CD4-positive, alpha-beta T cell treated with Interleukin-15 for 1 hour (primary cell): ENCODE data around the gene BANK1.

Experiments used
- DNase-seq: peaks from one replicate; pipeline ENCODE4 v3.0.0-alpha.2; 2020

Gene BANK1

DNA sequence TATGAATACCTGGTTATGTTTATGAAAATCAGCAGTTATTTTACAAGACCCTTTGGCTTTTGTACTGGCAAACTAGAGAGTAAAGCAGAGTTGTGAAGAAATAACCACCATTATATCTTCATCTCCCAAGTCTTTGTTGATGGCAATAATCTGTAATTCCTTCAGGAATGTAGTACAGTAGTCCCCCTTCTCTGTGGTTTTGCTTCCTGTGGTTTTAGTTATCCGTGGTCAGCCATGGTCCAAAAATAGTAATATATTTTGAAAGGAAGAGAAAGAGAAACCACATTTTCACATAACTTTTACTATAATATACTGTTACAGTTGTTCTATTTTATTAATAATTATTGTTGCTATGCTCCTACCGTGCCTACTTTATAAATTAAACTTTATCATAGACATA is 27.8 kb downstream of the BANK1 start:
- DNase-seq: no peak

DNA sequence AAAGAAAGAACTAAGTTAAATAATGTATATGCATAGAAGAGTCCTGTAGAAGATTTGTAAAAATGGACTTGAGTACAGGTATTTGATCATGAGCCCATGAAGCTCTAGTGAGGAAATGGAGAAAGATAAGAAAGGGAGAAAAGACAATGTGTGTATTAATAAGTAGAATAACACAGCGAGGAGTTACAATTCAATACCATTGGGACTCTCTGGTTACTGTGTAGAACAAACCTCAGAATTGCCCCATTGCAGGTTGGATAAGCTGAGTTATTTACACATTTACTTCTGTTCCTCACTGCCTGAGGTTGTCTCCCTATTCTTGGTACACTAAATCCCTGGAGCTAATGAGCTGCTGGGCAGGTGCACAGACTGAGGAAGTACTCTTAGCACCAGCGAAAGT is 33.3 kb downstream of the BANK1 start:
- DNase-seq: no peak

DNA sequence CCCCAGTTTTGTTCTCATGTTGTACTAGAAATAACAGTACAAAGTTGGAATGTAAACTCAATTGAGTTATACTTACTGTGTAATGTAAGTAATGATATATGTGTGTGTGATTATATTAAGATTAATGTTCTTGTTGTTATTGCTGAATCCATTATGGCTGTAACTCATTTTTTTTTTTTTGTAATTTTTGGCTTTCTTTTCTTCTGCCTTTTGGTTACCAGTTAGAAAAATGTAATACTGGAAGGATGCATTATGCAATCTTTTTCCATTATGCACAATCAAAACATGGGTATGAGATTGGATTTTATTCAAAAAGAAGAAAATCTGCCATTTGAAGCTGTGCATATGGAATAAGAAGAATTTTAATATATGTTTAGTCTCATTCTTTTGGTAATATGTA is 34.0 kb downstream of the BANK1 start:
- DNase-seq: no peak

DNA sequence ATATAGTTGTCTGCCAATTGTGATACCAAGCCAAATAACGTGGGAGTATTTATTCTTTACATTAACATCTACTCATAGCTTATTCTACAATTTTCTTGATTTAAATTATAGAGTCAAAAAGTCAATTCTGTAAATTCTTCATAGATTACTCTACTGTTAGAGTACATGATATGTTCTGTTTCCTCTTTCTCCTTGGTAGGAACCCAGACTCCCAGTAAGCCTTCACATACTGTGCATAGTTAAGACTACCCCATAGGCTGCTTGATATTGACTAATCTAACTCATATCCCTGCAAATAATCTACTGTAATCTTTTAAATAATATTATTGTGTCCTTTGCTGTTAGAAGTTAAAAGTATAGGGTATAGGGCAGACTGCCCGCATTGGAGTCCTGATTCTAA is 35.4 kb downstream of the BANK1 start:
- DNase-seq: no peak

DNA sequence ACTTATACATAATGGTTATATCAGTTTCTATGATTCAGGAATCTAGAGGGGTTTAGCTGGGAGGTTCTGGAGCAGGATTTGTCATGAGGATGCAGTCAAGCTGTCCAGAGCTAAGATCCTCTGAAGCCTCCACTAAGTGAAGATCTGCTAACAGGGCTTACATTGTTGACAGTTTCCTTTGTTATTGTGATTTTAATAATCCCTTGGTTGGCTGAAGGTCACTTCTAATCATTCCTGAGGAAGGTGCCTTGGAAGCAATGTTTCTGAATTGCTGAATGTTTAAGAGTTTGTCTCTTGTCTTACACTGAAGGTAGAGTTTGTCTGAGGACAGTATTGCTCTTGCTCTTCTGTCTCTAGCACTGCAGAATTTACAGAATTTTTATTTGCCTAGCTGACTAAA is 41.3 kb downstream of the BANK1 start:
- DNase-seq: no peak

DNA sequence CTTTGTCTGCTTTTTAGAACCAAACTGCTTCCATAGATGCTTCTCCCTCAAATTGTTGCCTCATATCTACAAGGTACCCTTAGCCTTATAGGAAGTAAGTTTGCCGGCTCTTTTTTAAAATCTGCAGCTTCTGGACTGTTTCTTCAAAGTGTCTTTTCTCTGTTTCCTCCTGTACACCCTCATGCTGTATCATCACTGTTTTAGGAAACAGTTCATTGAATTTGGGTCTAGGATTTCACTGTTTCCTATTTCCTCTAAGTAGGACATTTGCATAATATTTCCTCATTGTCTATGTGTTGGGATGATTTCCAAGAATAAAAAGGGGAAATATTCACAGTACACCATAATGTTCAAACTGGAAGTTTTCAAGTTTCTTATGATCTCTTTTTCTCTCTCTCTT is 43.0 kb downstream of the BANK1 start:
- DNase-seq: no peak

DNA sequence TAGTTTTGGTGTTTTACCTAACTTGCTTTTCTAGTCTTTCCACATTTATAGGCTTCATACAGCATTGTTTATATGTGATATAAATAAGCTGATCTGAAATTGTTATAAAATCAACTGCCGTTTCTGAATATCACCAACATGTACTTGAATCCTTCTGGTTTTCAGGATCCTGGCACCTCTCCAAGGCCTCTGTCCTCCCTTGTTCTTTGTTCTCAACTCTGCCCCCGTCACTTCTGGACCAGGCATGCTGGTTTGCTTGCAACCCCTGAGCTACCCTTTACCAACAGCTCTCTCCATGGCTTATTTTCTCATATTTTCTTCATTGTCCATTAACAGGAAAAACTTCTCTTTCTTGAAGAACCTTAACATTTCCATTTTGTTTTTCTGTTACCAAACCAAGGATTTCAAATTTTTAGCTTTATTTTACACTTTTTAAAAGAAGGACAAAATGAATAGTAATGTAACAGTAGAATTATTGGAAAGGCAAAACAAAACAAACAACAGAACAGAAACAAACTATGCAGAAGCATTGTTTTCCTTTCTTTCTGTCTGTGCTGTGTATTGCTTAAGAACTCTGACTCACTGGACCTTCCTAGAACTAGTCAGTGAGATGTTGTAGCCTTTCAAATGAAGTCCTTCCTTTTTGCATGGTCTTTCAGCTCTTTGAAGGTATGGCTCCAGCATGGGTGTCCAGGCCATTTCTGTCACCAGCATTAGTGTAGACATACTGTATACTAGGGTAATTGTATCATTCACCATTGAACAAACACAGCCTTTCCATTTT is 44.8 kb downstream of the BANK1 start:
- no peak for DNase-seq

DNA sequence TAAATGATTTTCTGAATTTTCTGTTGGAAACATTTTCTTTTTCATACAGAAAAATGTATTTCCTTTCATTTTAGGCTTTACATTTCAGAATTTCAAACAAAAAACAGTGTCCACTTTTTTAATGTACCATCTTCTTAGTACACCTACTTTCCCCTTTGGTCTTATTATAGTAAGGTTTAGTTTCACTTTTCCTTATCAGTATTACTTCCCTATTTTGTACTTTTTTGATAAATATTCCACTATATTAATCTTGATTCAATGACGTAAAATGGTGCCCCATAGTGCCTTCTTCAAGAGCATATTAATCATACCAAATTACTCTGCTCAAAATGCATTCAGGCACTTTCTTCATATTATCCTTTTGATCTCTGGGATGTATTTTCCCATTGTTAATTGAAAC is 52.5 kb downstream of the BANK1 start:
- DNase-seq: no peak

DNA sequence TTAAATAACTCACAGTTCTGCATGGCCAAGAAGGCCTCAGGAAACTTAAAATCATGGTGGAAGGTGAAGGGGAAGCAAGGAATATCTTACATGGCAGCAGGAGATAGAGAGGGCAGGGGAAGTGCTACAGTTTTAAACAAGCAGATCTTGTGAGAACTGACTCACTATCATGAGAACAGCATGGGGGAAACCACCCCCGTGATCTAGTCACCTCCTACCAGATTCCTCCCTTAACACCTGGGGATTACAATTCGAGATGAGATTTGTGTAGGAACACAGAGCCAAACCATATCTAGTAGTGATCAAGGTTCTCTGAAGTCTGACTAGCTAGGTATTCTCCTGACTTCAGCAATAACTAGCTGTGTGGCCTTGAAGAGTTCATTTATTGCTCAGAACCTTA is 56.0 kb downstream of the BANK1 start:
- no peak for DNase-seq

DNA sequence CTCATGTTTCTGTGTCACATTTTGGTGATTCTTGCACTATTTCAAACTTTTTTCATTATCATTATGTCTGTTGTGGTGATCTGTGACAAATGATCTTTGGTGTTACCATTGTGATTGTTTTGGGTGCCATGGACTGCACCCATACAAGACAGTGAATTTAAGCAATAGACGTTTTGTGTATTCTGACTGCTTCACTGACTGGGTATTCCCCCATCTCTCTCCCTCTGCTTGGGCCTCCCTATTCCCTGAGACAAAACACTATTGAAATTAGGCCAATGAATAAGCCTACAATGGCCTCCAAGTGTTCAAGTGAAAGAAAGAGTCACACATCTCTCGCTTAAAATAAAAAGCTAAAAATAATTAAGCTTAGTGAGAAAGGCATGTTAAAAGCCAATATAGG is 60.2 kb downstream of the BANK1 start:
- no peak for DNase-seq

DNA sequence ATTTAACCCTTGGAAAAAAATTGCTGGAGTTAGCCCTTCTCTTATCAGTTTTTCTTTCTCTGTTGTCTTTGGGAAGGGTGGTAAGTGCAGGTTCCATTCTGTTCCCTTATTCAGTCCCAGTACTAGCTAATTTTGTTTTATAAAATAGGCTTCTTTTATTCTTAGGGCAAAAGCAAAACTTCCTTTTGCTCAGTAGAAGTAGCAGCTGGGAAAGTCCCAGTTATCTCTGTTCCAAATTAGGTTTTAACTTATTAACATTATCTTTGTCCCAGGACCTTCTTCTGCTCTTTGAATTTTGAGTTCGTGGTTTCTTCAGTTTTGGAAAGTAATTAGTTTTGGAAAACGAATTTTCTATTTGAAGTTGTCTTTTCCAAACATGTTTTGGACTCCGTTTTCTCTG is 61.1 kb downstream of the BANK1 start:
- DNase-seq: no peak

DNA sequence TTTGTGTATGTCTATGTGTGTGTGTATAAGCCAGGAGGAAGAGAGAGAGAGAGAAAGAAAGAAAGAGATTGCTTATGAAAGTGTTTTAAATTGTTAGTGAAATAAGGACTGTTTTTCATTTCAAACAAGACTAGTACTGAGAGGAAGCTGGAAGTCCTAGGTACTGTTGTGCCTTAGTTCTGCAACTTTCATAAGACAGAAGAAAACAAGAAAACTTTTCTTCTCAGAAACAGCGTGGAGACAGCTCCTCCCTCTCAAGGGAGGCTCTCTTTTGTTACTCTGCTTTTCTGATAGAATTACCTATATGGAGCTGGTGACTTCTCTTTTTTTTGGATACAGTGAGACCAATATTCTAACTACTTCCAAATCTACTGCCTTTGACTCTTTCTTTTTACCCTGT is 62.5 kb downstream of the BANK1 start:
- no peak for DNase-seq

DNA sequence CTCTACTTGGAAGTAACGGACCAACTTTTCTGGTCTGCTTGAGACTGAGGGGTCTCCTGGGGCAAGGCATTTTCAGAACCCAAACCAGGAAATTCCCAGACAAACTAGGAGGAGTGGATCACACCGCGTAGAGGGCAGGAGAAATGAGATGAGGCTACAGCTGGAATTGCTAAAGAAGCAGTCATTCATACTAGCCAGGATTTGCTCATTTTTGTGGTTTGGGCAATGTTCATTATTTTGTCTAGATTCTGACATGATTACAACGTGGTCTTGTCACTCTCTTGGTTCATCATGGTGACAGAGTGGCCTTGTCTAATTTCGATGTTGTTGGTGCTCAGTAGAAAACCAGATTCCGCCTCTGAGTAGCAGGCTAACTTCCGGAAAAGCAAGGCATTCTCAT is 63.2 kb downstream of the BANK1 start:
- DNase-seq: no peak

DNA sequence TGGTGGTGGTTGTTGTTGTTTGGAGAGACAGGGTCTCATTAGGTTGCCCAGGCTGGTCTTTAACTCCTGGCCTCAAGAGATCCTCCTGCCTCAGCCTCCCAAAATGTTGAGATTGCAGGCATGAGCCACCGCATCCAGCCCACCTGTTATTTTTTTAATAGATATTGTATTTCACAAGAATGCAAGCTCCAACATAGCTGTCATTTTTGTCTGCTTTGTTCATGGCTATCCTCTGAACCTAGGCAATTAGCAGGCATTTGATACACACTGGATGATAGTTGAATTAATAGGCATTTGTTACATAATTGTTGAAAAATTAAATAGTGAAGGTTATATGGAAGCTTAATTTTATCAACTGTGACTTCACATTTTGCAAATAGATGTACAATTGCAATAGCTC is 64.7 kb downstream of the BANK1 start:
- no peak for DNase-seq

DNA sequence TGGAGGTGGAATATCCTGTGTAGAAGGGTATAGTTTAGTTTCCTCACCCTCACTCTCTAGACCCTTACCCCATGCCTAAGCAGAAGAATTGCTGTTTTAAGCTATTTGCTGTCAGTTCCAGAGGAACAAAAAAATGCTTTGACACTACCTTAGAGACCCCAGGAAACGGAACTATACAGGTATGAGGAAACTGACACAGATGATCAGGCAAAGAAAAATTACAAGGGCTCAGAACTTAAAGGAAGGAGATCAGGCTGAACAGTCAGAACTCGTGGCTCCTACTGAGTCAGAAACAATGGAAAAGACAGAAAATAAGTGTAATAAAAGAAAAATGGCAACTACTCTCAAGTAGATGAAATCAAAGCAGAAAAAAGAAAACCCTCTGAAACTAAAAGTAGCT is 65.6 kb downstream of the BANK1 start:
- DNase-seq: no peak

DNA sequence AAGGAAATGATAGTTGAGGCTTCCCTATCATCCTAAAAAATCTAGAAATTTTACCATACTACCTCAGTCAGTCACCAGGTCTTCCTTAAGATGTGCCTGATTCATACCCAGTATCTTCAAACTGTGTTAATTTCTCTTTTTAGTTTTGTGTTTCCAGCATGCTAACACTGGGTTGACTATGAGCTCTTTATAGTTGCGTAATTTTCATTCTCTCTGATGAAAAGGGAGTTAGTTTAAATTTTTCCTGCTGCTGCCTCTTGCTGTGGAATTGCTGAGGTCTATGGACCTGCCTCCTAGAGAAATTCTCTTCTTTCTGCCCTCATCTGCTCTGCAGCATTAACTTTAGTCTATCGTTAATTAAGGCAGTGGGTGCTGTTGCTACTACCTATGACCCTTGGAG is 66.6 kb downstream of the BANK1 start:
- no peak for DNase-seq

DNA sequence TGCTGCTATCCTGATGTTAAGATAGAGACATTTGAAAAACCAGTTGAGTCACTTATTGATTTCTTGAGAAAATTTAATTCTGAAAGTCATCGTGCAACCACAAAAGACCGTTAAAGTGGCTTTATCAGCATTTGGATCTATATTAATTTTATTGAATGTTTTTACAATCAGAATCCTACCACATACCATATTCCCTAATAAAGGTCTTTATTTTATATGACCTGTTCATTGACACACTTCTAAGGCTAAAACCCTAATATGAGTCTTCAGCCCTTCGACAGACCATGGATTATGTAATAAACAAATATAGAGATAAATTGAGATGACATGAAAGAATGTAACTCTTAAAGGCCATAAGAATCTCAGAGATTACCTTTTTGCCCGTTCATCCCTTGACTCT is 68.1 kb downstream of the BANK1 start:
- no peak for DNase-seq

DNA sequence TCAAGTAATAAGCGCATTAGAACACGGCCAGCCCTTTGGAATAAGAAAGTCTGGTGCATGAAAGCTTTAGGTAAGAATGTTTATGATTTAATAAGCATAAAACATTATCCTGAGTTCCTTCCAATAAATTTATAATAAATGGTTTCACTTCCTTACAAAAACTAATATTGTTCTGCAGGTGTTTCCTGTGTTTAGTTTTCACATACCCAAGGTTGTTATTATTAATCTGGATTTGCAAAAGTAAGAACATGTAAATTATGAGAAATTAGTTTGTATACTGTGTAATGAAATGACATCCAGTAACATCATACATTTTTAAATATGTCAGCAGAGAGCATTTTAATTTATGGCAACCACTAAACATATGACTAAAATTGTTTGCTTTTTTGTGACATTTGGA is 72.1 kb downstream of the BANK1 start:
- no peak for DNase-seq

DNA sequence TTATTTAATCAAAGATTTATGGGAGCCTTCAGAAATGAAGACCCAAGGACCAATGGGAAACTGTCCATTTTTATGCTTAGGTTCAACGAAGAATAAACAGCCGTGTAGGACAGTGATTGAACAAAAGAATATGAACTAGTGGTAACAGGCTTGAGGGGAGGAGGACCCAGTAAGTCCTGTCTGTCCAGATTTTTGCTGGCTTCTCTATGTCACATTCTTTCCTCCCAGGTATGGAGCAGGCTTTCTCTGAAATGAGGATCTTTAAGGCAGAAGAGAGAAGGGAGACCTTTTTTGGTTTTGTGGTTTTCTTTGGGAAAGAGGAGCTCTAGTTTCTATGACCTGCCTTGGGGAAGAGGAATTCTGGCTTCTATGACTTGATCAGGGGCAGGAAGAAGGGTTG is 74.1 kb downstream of the BANK1 start:
- DNase-seq: no peak

DNA sequence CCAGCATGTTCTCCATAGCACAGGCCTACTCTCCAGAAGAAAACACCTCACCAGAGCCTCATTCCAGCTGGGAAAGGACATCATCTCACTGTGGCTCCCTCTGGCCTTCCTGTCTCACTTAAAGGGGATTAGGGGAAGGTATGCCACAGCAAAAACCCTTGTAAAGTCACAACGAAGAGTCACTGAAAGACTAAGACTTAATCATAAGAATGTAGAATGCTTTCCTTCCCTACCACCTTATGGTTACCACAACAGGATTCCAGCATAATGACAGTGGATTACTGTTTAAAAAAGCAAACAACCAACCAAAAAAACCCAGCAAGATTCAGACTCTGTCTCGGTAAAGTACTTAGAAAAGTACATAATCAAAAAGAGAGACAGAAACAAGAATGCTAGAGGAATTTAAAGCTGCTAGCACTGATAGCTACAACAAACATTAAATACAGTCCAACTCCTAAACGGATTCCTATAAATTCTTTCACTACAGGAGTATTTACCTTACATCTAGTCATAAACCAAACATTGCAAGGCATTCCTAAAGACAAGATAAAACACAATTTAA is 75.1 kb downstream of the BANK1 start:
- DNase-seq: no peak

DNA sequence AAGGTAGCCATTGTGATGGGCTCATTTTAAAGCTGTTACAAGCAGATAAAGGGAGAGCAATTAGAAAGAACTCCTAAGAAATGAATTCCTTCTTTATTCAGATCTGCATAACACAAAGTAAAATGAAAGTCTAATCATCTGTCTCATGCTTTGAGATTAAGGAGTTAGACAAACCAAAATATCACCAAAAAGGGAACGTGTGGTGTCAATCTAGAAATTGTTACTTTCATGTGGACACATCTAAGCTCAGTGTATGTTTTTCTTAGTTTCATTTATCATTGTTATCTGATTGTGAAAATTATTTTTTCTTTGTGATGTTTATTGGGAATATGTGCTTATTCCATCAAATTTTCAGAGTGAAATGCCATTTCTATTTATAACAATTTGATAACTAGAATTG is 80.3 kb downstream of the BANK1 start:
- DNase-seq: no peak

DNA sequence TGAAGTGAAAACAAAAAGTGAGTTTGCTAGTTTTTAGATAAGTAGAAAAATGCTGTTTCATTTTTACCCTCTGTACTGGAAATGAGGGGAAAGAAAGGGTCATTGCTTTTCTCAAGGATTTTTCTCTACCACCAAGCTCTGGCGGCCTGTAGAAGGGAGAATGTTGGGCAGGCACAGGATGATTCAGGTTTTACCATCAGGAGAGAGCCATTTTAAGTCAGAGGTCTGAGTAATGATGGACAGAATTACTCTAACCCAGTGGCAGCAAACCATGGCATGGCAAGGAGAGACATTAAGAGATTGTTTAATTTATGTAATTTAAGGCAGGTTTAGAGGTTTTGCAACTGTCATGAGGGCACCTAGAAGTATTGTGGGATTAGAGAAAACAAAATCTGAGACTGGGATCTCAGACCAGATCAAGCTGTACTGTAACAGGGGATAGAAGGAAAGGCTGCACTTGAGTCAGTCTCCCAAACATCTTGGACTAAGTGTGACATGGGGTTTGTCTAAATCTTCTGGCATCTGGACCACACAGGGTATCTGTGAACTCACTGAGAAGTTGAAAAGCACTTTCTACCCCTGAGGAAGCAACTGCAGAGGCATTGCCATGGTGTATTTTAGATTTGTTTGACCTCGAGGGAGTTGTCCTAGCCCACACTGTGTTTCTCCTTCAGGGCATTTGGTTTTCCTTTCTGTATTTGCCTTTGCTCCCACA is 81.6 kb downstream of the BANK1 start:
- DNase-seq: no peak

DNA sequence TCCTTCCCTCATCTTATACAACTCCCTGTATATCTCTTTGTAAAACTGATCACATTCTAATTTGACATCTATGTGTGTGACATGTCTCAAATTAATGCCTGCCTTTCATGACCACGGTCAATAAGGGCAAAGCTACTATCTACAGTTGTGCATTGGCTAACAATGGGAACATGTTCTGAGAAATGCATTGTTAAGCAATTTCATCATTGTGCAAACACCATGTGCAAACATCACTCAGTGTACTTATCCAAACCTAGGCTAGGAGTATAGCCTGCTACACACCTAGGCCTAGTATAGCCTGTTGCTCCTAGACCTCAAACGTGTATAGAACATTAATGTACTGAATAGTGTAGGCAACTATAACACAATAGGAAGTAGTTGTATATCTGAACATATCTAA is 95.0 kb downstream of the BANK1 start:
- DNase-seq: no peak

DNA sequence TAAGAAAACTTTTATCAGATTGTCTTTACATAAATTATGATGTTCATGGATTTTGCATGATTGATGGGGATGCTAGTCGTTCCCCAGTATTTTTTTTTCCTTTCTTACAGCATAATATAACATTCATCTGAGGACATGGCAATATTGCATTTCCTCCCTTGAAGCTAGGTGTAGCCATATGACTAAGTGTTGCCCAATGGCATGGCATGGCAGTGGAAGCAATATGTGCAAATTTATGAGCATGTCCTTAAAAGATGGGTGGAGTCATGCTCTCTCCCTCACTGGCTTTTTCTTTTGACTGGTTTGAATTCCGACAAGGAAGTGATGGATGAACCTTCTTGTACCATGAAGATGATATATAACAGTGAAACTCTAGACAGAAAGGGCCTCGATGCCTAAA is 96.3 kb downstream of the BANK1 start:
- DNase-seq: no peak

DNA sequence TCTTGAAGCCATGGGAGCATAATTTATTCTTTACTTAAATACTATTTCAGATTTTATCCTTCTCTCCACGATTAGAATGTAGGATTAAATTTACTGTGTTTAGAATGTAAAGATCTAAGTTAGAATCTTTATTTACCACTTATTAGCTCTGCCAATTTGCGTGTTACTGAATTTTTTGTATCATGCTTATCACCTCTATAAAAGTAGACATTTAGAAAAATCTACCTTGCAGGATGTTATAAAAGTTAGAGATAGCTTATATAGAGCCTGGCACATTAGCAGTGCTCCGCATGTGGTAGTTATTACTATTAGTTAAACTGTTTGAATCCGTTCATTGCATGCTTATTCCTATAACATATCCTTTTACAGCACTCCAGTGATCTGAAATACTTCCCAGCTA is 97.9 kb downstream of the BANK1 start:
- no peak for DNase-seq
